ENCODE data around the gene ACSL6.

ACSL6 gene

DNA sequence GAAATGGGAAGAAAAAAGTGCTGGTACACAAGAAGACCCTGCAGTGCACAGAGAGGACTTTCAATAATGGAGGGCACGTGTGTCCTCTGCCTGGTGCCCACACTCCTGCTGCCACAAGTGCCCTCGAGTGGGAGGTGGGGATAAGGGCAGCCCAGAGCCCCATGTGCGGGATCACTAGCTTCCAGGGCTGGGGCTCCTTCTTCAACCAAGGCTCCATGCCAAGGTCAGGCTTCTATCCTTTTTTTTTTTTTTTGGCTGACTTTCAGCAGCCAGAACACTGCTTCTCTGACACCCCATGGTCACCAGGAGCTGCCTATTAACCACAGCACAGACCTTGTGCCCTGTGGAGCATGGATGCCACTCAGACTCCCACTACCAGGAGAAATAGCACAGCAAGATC lies 7.5 kb downstream of the ACSL6 start:
- no peak for DNase-seq
- in situ Hi-C loops (cut with HindIII; ENCODE audit: low pct_ligation_motif_present, low pct_unique_long_range_greater_than_20kb, low sequenced_read_pairs): no loop called here

DNA sequence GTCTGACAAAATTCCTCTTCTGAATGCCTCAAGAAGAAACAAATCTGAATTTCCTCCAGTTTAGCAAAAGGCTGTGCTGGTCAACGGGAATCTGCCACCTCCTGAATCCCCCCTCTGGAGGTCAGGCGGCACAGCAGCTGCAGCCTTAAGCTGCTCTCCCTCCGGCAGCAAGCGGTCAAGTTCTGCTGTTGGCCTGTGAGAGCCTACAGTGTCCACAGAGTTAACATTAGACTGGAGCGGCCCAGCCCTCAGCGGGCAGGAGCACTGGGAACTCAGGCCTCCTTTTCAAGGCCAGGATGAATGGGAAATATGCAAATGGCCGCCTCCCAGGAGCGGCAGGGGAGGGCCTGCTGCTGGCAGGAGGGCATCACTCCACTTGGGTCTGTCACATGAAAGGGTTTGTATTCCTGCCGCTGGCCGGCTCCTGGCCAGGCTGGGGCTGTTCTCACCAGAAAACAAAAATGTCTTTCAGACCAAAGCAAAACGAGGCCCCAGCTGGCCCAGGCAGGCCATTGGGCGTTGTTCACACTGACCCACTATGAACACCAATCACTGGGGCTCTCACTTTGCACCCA lies 8.2 kb downstream of the ACSL6 start:
- no peak for DNase-seq
- in situ Hi-C loops (cut with HindIII; ENCODE audit: low pct_ligation_motif_present, low pct_unique_long_range_greater_than_20kb, low sequenced_read_pairs): no loop called here

DNA sequence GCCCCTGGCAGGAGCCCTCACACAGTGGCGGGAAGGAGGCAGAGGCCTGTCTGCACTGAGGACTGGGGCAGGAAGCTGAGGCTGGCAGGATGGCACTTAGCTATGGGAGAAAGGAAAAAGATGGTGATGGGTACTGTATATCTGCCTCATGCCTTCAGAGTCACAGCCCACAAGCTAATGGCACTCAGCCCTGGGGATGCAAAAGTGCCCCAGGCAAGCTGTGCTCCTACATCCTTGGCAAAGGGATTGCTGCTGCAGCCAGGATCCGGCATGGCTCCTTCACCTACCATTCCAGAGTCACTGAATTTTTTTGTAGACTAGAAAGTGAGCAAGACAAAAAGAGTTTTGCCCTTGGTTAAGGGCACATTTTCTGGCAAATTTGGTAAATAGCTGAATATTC lies 8.7 kb downstream of the ACSL6 start:
- DNase-seq: no peak
- in situ Hi-C loops (cut with HindIII; ENCODE audit: low pct_ligation_motif_present, low pct_unique_long_range_greater_than_20kb, low sequenced_read_pairs): no loop called here

DNA sequence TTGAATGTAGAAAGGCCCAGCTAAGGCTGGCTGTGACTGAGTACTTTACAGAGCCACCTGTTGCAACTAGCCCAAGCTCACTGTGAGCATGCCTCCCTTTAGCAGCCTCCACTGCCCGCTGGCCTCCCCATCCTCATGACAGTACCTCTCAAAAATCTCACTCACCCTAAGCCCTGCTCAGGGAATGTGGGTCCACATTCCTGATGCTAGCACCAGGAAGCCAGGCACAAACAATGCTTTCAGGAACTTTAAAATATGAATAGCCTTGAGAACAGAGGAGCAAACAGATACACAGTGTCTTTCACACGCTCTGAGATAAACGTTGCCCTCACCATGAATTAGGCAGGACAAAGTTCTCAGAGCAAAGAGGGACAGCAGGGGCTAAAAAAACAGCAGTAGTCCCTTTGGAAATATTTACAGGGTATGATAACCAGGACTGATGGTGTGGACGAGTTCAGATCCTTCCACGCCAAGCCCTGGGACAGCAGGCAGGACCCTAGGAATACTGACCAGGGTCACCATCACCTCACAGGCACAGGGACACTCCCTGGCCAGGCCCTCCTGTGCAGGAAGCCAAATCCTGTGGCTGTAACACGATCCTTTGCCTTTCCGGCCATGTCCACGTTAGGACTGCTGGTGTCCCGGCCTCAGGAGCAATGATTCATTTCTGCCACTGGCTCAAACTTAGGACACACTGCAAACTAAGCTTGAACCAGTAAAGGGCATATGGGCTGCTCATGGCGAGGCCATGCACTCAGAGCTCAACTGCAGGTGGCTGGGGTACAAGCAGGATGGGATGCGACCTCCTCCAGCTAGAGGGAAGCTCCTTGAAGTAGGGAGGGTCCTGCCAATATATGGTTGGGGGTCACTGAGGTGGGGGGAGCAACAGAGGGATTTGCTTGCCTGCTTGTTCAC lies 9.6 kb downstream of the ACSL6 start:
- DNase-seq: no peak
- in situ Hi-C loops (cut with HindIII; ENCODE audit: low pct_ligation_motif_present, low pct_unique_long_range_greater_than_20kb, low sequenced_read_pairs): no loop called here

DNA sequence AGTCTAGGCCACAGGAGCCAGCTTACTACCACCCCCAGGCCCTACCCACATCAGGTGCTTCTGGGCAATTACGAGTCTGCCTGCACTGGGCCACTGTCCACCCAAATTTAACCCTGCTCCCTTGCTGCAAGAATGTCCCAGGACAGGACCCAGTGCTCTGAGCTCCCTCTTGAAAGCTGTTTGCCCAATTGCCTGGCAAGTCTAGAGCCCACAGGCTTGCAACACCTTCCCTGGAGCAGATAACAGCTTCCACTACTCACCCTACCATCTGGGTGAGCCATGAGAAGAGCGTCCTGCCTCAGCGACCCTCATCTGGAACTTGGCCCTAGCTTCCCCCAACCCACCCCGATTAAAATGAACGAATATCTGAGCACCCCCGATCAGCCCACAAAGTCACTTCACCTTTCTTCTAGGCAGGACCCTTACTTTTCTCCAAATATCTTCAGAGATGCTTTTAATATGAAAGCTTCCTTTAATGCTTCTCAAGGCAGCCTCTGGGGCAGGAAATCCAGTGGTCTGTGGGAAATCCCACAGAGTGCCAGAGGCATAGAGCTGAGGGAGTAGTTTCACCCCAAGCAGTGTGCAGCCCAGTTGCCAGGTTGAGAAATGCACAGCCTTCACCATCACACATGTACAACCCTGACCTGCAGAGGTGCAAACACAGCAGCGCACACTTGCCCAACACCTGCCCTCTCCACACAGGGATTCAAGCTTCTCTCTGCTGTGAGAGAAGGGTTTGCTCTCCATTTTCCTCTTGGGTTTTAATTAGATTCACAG lies 10.6 kb downstream of the ACSL6 start:
- in situ Hi-C loops (cut with HindIII; ENCODE audit: low pct_ligation_motif_present, low pct_unique_long_range_greater_than_20kb, low sequenced_read_pairs): no loop called here
- DNase-seq: no peak

DNA sequence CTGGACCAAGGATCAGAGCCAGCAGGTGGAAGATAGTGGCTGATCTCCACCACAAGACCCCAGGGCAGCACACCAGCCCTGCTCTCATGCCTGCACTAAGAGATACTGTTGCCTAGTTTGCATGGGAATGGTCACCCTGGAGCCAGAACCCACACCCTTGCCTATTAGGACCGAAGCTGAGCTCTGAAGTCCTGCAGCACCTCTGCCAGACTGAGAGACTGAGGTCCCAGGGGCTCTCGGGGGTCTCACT lies 11.3 kb downstream of the ACSL6 start:
- no peak for DNase-seq
- in situ Hi-C loops (cut with HindIII; ENCODE audit: low pct_ligation_motif_present, low pct_unique_long_range_greater_than_20kb, low sequenced_read_pairs): no loop called here

DNA sequence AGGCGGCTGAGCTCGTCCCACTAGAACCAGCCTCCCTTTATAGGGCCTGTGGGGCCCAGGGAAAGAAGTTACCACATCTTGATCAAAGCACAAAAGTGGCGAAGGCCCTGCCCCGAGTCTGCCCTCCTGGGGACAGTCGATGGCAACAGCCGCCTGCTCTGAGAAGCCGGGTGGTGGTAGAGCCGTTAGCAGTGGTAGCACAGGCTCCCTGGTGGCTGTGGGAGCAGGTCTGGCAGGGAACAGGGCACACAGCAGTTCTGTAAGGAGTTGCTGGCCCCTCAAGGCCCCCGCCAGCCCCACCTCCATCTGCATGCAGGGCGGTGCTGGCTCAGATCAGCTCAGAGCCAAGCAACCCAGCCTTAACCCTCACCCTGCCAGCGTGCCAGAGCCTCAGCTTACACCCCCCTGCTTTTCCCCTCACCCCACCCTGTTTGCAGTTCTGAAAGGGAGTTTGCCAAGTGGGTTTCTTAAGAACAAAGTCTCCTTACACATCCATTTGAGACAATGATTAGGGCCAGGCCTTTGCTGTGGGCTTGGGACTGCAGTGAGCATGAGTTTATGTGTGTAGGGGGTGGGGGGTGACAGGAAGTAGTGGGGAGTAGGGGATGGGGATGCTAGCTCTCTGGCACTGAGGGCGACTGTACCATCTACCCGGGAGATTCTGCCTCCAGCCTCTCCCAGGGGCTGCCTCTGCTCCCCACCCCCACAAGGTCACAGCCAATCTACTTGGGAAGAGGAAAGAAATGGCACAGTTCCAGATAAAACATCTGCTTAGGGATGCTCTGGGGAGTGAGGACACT lies 11.8 kb downstream of the ACSL6 start:
- in situ Hi-C loops (cut with HindIII; ENCODE audit: low pct_ligation_motif_present, low pct_unique_long_range_greater_than_20kb, low sequenced_read_pairs): no loop called here
- DNase-seq: no peak

DNA sequence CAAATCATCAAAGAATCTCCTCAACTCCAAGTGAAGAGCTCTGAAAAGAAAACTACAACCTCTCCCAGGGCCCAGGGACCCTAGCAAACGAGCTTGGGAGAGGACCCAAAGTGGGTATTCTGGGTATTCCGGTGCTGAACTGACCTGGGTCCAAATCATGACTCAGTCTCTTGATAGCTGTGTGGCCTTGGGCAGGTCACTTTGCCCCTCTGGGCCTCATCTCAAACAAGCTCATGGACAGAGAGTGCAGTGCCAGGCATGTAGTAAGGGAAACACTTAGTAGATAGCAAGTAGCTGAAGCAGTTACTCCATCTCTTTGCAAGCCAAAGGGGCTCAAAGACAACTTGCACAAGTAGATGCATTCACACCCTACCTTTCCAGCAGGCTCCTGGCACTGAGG lies 12.4 kb downstream of the ACSL6 start:
- no peak for DNase-seq
- in situ Hi-C loops (cut with HindIII; ENCODE audit: low pct_ligation_motif_present, low pct_unique_long_range_greater_than_20kb, low sequenced_read_pairs): no loop called here

DNA sequence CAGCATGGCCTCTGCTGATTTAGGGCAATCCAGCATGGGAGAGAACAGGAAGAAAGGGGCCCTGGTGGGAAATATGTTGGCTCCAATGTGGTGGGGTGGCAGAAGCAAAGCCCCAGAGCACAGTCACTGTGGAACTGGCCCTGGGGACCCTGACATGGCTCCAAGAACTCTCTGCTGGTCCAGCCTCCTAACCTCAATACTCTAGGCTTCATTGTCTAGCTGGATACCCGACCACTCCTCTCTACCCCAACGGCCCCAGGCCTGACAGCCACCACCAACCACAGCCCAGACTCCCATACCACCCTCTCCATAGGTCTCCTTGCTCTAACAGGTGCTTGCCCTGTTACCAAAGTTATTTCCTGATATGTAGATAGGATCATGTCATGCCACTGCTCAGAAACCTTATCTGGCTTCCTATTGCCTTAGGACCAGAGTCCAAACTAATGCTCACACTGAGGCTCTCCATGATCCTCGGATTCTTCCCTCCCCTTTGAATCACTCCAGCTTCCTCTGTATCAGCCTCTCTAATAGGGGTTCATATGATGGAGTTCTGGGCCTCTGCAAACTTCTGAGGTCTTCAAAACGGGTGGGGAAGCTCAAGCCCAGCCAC lies 12.9 kb downstream of the ACSL6 start:
- DNase-seq: no peak
- in situ Hi-C loops (cut with HindIII; ENCODE audit: low pct_ligation_motif_present, low pct_unique_long_range_greater_than_20kb, low sequenced_read_pairs): no loop called here

DNA sequence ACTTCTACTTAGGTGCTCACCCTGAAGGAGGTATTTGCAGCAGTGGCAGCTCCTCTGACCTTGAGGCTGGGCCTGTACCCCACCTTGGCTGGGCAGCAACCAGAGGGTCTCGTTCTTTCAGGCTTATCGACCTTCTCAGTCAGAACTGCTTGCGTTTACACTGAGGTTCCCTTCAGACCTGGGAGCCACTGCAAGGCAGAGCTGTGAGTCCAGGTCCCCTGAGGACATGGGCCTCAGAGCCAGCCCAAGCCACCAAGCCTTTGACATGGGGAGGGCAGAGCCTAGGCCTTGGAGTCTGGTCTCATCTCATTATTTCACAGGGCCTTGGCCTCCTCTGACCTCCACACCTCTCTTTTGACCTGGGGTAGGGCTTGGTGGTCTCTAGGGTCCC lies 13.7 kb downstream of the ACSL6 start:
- in situ Hi-C loops (cut with HindIII; ENCODE audit: low pct_ligation_motif_present, low pct_unique_long_range_greater_than_20kb, low sequenced_read_pairs): no loop called here

DNA sequence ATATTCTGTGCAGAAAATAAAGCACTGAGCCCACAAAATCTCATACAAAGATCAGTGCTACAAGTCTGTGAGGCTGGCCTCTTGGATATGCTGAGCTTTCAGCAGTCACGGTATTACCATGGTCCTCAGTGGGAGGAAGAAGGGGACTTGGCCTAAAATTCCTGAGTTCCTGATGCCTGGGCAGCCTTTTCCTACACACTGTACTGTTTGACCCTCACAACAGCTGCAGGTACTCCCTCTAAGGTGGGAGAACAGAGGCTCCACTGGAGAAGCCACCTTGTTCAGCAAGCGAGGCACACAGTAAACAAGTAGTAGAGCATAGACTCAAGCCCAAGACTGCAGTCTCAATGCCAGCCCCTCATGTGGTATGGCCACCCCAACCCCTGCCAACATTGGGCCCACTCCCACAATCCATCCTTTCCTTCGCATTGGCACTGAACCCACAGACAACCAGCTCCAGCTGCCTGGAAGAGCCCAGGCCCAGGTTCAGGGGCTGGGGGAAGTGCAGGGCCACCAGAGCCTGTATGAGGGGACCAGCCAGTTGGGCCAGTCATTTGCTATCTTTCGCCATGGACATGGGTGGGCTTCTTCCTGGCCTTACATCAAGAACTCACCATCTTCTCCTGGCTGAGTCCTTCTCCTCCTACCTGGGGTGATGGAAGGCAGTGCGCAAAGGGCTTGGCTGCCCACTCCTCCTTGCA lies 14.3 kb downstream of the ACSL6 start:
- in situ Hi-C loops (cut with HindIII; ENCODE audit: low pct_ligation_motif_present, low pct_unique_long_range_greater_than_20kb, low sequenced_read_pairs): no loop called here
- DNase-seq: no peak

More for the DNA sequence above, 13.7 kb downstream of the ACSL6 start:
- DNase-seq: no peak

DNA sequence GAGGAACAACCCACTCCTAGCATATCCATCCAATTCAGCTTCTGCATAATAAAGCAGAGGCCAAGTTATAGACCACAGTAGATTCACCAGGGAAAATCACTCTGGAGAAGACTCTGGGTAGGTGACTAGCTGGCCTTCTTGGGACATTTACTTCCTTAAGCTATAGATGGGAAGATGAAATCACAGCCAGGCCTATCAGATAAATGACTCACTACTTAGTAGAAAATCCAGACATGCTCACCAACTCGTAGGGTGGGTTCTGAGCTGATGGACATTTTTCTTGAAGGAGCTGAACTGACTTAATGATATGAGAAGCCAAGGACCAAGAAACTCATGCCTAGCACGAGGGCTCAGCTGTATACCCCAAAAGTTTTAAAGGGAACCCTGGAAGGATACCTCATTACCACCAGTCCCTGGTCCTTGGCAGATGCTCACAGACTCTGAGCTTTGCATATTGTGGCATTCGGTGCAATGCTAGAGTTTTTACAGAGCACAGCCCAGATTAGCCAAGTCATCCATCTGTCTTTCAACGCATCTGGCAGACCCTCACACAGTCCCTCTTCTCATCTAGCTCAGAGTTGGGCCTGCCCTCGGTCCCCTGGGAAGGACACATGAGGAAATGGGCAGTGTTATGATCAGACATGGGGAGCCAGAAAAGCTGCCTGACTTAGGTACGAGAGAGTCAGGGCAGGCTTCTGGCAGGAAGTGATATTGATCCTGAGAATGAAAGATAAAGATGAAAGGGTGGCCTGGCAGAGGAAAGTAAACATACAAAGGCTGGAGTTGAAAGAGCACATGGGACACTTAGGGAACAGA lies 15.0 kb downstream of the ACSL6 start:
- DNase-seq: no peak
- in situ Hi-C loops (cut with HindIII; ENCODE audit: low pct_ligation_motif_present, low pct_unique_long_range_greater_than_20kb, low sequenced_read_pairs): no loop called here

DNA sequence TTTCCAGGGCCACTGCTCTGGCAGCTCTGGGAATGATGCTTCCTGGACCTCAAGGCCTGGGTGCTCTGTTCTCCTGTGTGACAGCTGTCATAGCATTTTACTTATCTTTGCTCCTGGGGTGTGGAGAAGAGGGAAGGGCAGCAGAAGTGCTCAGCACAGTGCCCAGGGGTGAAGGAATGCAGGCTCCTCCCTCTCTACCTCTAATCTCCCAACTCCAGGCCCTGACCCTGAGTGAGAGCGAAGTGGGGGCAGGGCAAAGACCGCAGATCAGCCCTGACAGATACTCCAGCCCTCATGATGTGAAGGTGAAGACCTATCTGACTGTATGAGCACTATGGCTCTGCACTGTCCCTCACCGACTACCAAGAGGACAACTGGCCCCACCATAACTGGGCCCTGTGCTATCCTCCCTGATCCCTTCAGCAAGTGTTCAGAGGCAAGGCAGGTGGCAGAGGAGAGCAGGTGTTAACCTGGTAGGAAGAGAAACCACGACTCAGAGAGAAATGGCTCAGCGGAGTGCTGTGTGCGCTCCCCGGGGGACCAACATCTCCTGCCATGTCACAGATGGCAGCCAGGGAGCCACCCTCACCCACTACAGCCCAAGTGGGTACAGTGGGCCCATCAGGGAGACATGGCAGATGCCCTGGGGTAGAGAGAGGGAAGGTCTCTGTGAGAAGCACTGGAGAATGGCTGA lies 16.8 kb downstream of the ACSL6 start:
- in situ Hi-C loops (cut with HindIII; ENCODE audit: low pct_ligation_motif_present, low pct_unique_long_range_greater_than_20kb, low sequenced_read_pairs): no loop called here
- no peak for DNase-seq

DNA sequence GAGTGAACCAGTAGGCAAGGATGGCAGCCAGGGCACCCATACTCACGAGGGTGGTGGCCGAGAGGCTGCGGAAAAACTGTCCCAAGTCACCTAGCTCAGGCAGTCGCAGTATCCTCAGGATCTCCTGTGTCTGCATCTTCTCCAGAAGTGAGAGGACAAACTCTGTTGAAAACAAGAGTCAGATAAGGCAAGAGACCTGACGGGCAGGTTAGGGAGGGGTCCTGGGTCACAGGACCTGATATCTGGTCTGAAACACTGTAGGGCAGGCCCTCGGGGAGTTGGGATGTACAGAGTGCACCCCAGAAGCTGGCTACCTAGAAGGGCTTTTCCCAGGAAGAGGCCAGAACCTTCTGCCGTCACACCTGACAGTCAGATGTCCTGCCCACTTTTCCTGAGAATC lies 17.4 kb downstream of the ACSL6 start:
- no peak for DNase-seq
- in situ Hi-C loops (cut with HindIII; ENCODE audit: low pct_ligation_motif_present, low pct_unique_long_range_greater_than_20kb, low sequenced_read_pairs): no loop called here

DNA sequence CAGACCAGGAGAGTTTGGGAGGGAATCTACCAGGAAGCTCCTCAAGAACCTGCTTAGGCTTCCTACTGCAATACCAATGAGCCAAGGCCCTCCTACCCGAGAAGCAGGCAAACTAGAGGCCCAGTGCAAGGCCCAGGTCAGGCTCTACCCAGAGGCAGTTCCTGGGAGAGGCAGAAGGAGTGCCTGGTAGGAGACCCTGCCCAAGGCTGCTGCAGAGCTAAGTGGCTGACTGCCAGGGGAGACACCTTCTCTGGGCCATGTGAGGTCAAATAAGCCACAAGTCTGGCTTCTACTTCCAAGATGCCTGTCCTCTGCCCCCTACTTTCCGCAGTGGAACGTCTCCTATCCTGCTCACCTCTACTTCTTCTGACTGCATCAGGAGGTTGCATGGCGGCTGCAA lies 17.8 kb downstream of the ACSL6 start:
- in situ Hi-C loops (cut with HindIII; ENCODE audit: low pct_ligation_motif_present, low pct_unique_long_range_greater_than_20kb, low sequenced_read_pairs): no loop called here
- no peak for DNase-seq

DNA sequence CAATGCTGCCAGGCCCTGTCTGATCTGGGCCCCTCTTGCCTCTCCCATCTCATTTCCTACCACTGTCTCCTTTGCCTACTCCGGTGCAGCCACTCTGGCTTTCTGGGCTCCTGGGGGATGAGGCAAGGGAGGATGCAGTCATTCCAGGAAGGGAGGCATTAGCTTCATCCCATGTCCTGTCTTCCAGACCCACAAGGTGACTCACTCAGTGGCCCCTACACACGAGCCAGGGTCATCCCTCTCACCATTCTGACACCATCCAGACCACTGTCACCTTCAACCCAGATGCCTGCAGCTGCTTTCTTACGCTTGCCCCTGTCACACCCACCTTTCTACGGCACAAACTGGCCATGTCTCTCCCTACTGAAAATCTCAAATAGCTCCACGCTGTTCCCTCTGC lies 19.1 kb downstream of the ACSL6 start:
- DNase-seq: no peak
- in situ Hi-C loops (cut with HindIII; ENCODE audit: low pct_ligation_motif_present, low pct_unique_long_range_greater_than_20kb, low sequenced_read_pairs): no loop called here

Measured in ACHN (cell line).